Heart left ventricle (tissue), 16 donors: ENCODE results near the gene TOX2. TPM values are rescaled to one million over a fixed set of nuclear protein-coding genes. Genes with fewer than 3 reads are reported as not detected.

Experiments used
- ATAC-seq, 4 donors: fragments of 200-7000 bp; cut with Tn5 transposase; one replicate each; pipeline ENCODE4 v1.9.1; 2020 to 2022; ENCODE audit warnings: moderate library complexity in 4 of 4, mild to moderate bottlenecking in 3 of 4, moderate number of reproducible peaks in 1 of 4
- DNase-seq, 5 donors: peaks; one replicate each; pipeline ENCODE4 v3.0.0-alpha.2; 2020
- H3K27ac ChIP-seq, 12 donors: fragments of 200-600 bp; sonication (generic) in 4 of 12; one replicate each; pipeline versions ENCODE4 v1.5.0 to v1.8.0; 2016 to 2022; ENCODE audit warnings: mild to moderate bottlenecking in 2 of 12
- H3K27me3 ChIP-seq, 9 donors: fragments of 200-600 bp; sonication (generic) in 2 of 9; one replicate each; pipeline versions ENCODE4 v1.5.1 to v1.8.0; 2016 to 2022; ENCODE audit warnings: mild to moderate bottlenecking in 3 of 9
- H3K36me3 ChIP-seq, 9 donors: fragments of 200-600 bp; sonication (generic) in 2 of 9; one replicate each; pipeline versions ENCODE4 v1.5.0 to v1.8.0; 2018 to 2022; ENCODE audit warnings: mild to moderate bottlenecking in 2 of 9
- H3K4me1 ChIP-seq, 12 donors: fragments of 200-600 bp; sonication (generic) in 4 of 12; one replicate each; pipeline versions ENCODE4 v1.5.0 to v1.8.0; 2016 to 2022; ENCODE audit warnings: mild to moderate bottlenecking in 3 of 12
- H3K4me3 ChIP-seq, 12 donors: fragments of 200-600 bp; sonication (generic) in 4 of 12; one replicate each; pipeline versions ENCODE4 v1.5.0 to v1.8.0; 2017 to 2022; ENCODE audit warnings: mild to moderate bottlenecking in 9 of 12, moderate library complexity in 4 of 12
- H3K9me3 ChIP-seq, 12 donors: fragments of 200-600 bp; sonication (generic) in 4 of 12; one replicate each; pipeline versions ENCODE4 v1.5.0 to v1.8.0; 2016 to 2022; ENCODE audit warnings: mild to moderate bottlenecking in 1 of 12
- CTCF ChIP-seq, 12 donors: fragments of 200-600 bp; sonication (generic) in 4 of 12; IDR thresholded peaks; one replicate each; pipeline versions ENCODE4 v1.5.0 to v1.8.0; 2018 to 2022; ENCODE audit warnings: antibody characterized with exemption in 12 of 12, mild to moderate bottlenecking in 5 of 12
- POLR2A ChIP-seq, 2 donors: fragments of 450-650 bp; IDR thresholded peaks; one replicate each; pipeline ENCODE4 v1.6.1; 2017; ENCODE audit warnings: antibody characterized with exemption in 2 of 2, mild to moderate bottlenecking in 2 of 2, moderate library complexity in 2 of 2
- WGBS, 4 donors: extraction: QIAGEN DNeasy Blood & Tissue Kit in 2 of 4; methylation state at CpG; one replicate each; pipeline versions ENCODE4 v1.1.5 to v1.1.7; 2013 to 2018; 5-methylcytosine and 5-hydroxymethylcytosine counted together
- intact Hi-C, 10 donors: fragments of 100-400 bp; cut with DNase I; formaldehyde crosslinking; loops; one replicate each; pipeline versions ENCODE4 v1.11.1 to v1.14.2; 2022
- polyA plus RNA-seq, 2 donors: library from polyadenylated mRNA; stranded (reverse); fragments of 200-250 nt; gene quantifications; one replicate each; pipeline ENCODE4 v1.2.3, GENCODE V29; 2013
- total RNA-seq, 9 donors: library from RNA; depleted of rRNA in 2 of 9; stranded (reverse); fragments of >200 nt in 2 of 9; fragmentation: NEBNext Ultra II Directional in 3 of 9; extraction: Animal tissue kit (Norgen Biotek cat#: 25700) in 3 of 9; gene quantifications; one replicate each; pipeline versions ENCODE4 v1.1.0 to v1.2.4, GENCODE V29; 2016 to 2023
- donor health status: ischemic (EF 13 %, LVEDD 7.1; RV severe dilation, severe dysfunction).
- donor health status: healthy with polysubstance abuse.
- donor health status: DM: no; HTN: yes; CAD: no.
- donor health status: DM: no; HTN: no; CAD: no.
- donor health status: ischemic (EF 25% LVEDD 6.9; RV normal size, moderate dysfunction).
- donor health status: ischemic (EF 25% LVEDD 5.7; RV mildly dilated, moderate dysfunction).
- donor health status: healthy.
- donor health status: DM: yes; HTN: yes; CAD: no.
- donor health status: ischemic (EF 35%, LVEDD 5.7; RV mildly dilated, moderate dysfunction).
- donor health status: nonischemic (EF 11% LVEDD 7.7; RV severe dilation, severe dysfunction).
- donor health status: DM: yes; HTN: yes; CAD: no.
- donor health status: PGD.
- donor health status: ischemic (EF 29% LVEDD 5.4; RV normal size, mild dysfunction).
- donor health status: nonischemic (EF 23%, LVEDD 6.1; RV moderate dilation, normal function).

The TOX2 gene
- total and polyA plus RNA-seq, 11 donors = 0.53 to 3.0 (median 0.91) TPM

DNA sequence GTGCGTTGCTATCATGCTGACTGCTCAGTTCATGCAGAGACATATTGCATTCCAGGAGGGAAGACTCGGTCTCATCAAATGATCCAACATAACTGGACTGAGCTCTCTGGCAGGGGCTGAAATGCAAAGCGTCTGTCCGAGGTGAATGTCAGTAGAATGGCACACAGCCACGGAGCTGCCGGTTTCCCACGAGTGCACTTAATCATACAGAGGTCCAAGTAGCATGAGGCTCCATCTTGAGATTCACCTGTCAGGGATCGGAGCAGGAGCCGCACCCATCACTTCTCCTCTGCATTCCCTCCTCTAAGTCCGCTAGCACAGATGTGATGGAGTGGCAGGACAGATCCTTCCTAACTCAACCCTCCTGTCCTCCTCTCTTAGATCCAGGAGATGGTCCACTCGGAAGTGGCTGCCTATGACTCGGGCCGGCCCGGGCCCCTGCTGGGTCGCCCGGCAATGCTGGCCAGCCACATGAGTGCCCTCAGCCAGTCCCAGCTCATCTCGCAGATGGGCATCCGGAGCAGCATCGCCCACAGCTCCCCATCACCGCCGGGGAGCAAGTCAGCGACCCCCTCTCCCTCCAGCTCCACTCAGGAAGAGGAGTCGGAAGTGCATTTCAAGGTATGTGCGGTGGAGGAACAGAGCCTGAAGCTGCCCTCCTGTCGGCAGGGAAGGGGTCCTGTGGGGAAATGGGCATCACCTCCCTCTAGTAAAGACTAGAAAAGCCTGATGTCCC lies 136.4 kb downstream of the TOX2 start:
- H3K27me3 ChIP-seq = no peaks in the 10 kb centered on the region
- H3K36me3 ChIP-seq = no peaks in the 10 kb centered on the region
- no peak for TF ChIP-seq CTCF (IDR thresholded peaks at IDR 0.05)
- no peak for TF ChIP-seq POLR2A (IDR thresholded peaks at IDR 0.05)
- intact Hi-C loops = no loop called here
- no peaks in the 10 kb centered on the region for H3K9me3 ChIP-seq
- H3K4me3 ChIP-seq = no peak overlapping the region
- H3K27ac ChIP-seq = no peak overlapping the region
- H3K4me1 ChIP-seq = no peaks in the 10 kb centered on the region
- ATAC-seq = no peak
- peak in 1 of 5 donors; percentile 10 for DNase-seq
- WGBS, 4 donors = 87 to 91% (median 89%) methylated on average over 23 to 25 of the region's 25 CpGs

DNA sequence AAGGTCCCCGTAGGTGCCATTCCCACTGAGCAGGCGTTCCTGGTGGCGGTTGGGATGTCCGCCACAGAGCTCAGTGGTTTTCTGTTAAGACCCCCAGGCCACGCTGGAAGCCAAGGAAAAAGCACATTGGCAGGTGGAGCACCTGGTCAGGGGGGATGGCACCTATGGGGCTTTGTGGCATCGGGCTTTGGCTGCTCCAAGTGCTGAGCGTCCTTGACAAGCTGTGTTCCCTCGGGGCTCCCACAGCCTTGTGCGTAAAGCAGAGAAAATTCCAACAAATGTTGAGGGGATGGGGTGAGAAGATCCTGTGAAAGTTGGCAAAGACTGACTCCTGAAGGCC lies 137.0 kb downstream of the TOX2 start:
- no peak for TF ChIP-seq CTCF (IDR thresholded peaks at IDR 0.05)
- TF ChIP-seq POLR2A (IDR thresholded peaks at IDR 0.05) = no peak
- ATAC-seq = no peak
- DNase-seq = no peak
- Histone ChIP-seq H3K9me3 (peaks cover 0 to under 1% (median 0%) of the 10 kb centered on the region in 12 donors), H3K4me3 (no peak overlapping the region), H3K27me3 (no peaks in the 10 kb centered on the region), H3K36me3 (no peaks in the 10 kb centered on the region), H3K27ac (no peak overlapping the region), H3K4me1 (no peaks in the 10 kb centered on the region)
- 87 to 94% (median 92%) methylated on average over 9 of the region's 9 CpGs for WGBS, 4 donors
- intact Hi-C loops = no loop called here

DNA sequence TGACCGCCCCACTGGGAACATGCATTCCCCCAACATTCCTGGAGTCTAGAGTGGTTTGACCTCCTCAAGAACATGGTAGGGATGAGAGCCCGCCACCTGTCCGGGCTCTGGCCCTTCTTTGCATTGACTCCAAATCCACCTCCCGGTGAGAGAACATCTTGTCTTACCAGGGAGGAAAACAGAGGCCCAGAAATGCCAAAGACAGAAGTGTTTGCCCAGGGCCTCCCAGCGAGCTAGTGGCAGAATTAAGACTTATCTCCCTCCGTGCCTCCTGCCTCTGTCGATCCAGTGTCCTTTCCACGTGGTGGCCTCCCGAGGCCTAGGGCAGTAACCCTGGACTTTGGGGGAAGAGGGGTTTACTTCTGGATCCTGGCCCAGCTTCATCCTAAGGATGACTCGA lies 137.5 kb downstream of the TOX2 start:
- no peak for DNase-seq
- Histone ChIP-seq H3K36me3 (no peaks in the 10 kb centered on the region), H3K4me1 (no peaks in the 10 kb centered on the region), H3K9me3 (peaks cover 0 to 6% (median 0%) of the 10 kb centered on the region in 12 donors), H3K27ac (no peak overlapping the region), H3K4me3 (no peak overlapping the region), H3K27me3 (no peaks in the 10 kb centered on the region)
- intact Hi-C loops = no loop called here
- 70 to 90% (median 77%) methylated on average over 10 of the region's 10 CpGs for WGBS, 4 donors
- no peak for ATAC-seq
- TF ChIP-seq POLR2A (IDR thresholded peaks at IDR 0.05) (no peak), CTCF (IDR thresholded peaks at IDR 0.05) (no peak)

DNA sequence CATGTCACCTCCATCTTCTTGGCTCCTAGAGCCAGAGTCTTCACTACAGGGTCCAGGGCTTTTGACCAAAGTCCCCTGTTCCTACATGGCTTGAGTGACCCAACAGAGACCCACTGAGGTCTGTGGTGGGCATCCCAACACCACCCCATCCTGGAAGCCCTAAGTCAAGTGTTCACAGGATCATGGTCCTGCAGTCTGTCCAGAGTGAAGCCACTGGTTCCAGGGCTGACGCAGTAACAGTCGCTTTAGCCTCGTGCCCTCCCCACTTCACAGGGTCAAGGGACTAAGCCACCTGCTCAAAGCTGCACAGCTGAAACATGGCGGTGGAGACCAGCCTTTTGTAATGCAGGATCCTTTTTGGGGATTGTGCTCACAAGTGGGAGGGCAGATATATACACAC lies 138.4 kb downstream of the TOX2 start:
- intact Hi-C loops = no loop called here
- H3K27ac ChIP-seq = no peak overlapping the region
- peaks cover 0 to 13% (median 0%) of the 10 kb centered on the region in 12 donors for H3K9me3 ChIP-seq
- no peak for TF ChIP-seq POLR2A (IDR thresholded peaks at IDR 0.05)
- no peak for TF ChIP-seq CTCF (IDR thresholded peaks at IDR 0.05)
- no peak overlapping the region for H3K4me3 ChIP-seq
- no peaks in the 10 kb centered on the region for H3K27me3 ChIP-seq
- ATAC-seq (no peak), DNase-seq (no peak)
- 93 to 97% (median 95%) methylated on average over 4 of the region's 4 CpGs for WGBS, 4 donors
- no peaks in the 10 kb centered on the region for H3K4me1 ChIP-seq
- H3K36me3 ChIP-seq = no peaks in the 10 kb centered on the region
